ENCODE measurements around the gene PCDHGA3. TPM values are rescaled to one million over a fixed set of nuclear protein-coding genes. Genes with fewer than 3 reads are reported as not detected.

The PCDHGA3 gene
- polyA plus RNA-seq (2012; rRNA removed) = 0.33 and 0.45 TPM in 2 replicates
- 0.23 and 0.29 TPM in 2 replicates for polyA plus RNA-seq (2012; cell fraction: cytosol; rRNA removed)
- 1.1 and 1.5 TPM in 2 replicates for polyA plus RNA-seq (2012; cell fraction: nucleus; rRNA removed)

- H2AFZ ChIP-seq (ENCODE audit: low read depth) = peak within 1 kb of the TSS; percentile 50; the same call in 1 of the 2 replicates
- no peaks in the 10 kb centered on the region for H3K4me1 ChIP-seq (ENCODE audit: control insufficient read depth in 1 of 2, insufficient read depth in 2 of 2, low read depth in 1 of 2, low read length in 1 of 2)
- H3K9ac ChIP-seq = no peak within 1 kb of the TSS
- H3K36me3 ChIP-seq (replicated peaks in 1 of 2; ENCODE audit: control insufficient read depth in 1 of 2, insufficient read depth in 2 of 2, low read length in 1 of 2) = no peaks in the 10 kb centered on the region
- no peaks in the 10 kb centered on the region for H3F3A ChIP-seq (replicated peaks; ENCODE audit: insufficient read depth)
- H3K4me2 ChIP-seq = no peak within 1 kb of the TSS
- H3K9me2 ChIP-seq = no peaks in the 10 kb centered on the region
- no peaks in the 10 kb centered on the region for H4K20me1 ChIP-seq (ENCODE audit: insufficient read depth)
- DNase-seq = no peak
- H3K9me3 ChIP-seq = no peaks in the 10 kb centered on the region
- H3K27ac ChIP-seq (ENCODE audit: low read depth in 2 of 2, low read length in 1 of 2) = no peak within 1 kb of the TSS
- H3K27me3 ChIP-seq (ENCODE audit: insufficient read depth) = no peaks in the 10 kb centered on the region
- POLR2A ChIA-PET = no interaction called here
- TF ChIP-seq CTCF (IDR thresholded peaks at IDR 0.05) (peak; percentile 46), RAD21 (IDR thresholded peaks at IDR 0.05; ENCODE audit: low read length) (peak; percentile 21; the same call in 1 of the 2 replicates), YY1 (IDR thresholded peaks at IDR 0.05; ENCODE audit: low read depth) (no peak), TCF12 (IDR thresholded peaks at IDR 0.05) (no peak), USF2 (IDR thresholded peaks at IDR 0.05; ENCODE audit: borderline replicate concordance, low read depth, low read length) (no peak), SIN3A (IDR thresholded peaks at IDR 0.05; ENCODE audit: borderline replicate concordance, low read depth, low read length) (no peak), RXRA (IDR thresholded peaks at IDR 0.05; ENCODE audit: borderline replicate concordance, low read depth) (no peak), GATA2 (CRISPR knock-in tag; IDR thresholded peaks at IDR 0.05) (no peak)
- CTCF ChIA-PET = interaction anchor here (0.7 to 2.0 kb wide), 5 partner anchors 13 to 221 kb away, joined by 3 to 8 read pairs (median 3); partner anchors contain the start of genes PCDHGA1 and PCDHGB7
- H3K4me3 ChIP-seq (ENCODE audit: low read depth in 2 of 2, low read length in 1 of 2) = no peak within 1 kb of the TSS; a peak in 1 of 4 replicates
- H3K79me2 ChIP-seq (ENCODE audit: insufficient read depth) = no peaks in the 10 kb centered on the region
- WGBS (ENCODE audit: low lambda C conversion rate) = 13% methylated on average over 9 of the region's 9 CpGs
Observed at GRCh38 chr5:141343242-141343952, at the start of gene PCDHGA3. PCDHGA3 (plus strand) TSS chr5:141343829; CDS start chr5:141344034, 205 bp downstream.

GRCh38 chr5:141298376-141298775, 45.3 kb upstream of the PCDHGA3 start:
- H2AFZ ChIP-seq (ENCODE audit: low read depth) = no peak overlapping the region
- H3K27me3 ChIP-seq (ENCODE audit: insufficient read depth) = no peaks in the 10 kb centered on the region
- peaks cover 10% of the 10 kb centered on the region; the same call in 1 of the 2 replicates for H3K79me2 ChIP-seq (ENCODE audit: insufficient read depth)
- H3K4me3 ChIP-seq (ENCODE audit: low read depth in 2 of 2, low read length in 1 of 2) = no peak overlapping the region
- H3K9ac ChIP-seq = no peak overlapping the region
- CTCF ChIA-PET = interaction anchor here (1.2 to 1.5 kb wide), 2 partner anchors 22 to 26 kb away, joined by 3 read pairs; partner anchors contain the start of gene TAF7
- peaks cover 0 to 4% of the 10 kb centered on the region in 2 experiments for H3K36me3 ChIP-seq (replicated peaks in 1 of 2; ENCODE audit: control insufficient read depth in 1 of 2, insufficient read depth in 2 of 2, low read length in 1 of 2)
- TF ChIP-seq MXI1 (IDR thresholded peaks at IDR 0.05; ENCODE audit: low read depth, low read length) (no peak), TAF1 (IDR thresholded peaks at IDR 0.05; ENCODE audit: borderline replicate concordance, low read depth, low read length) (no peak), IRF3 (IDR thresholded peaks at IDR 0.05; ENCODE audit: low read depth, low read length) (no peak), RCOR1 (IDR thresholded peaks at IDR 0.05; ENCODE audit: low read length) (no peak), MEF2A (IDR thresholded peaks at IDR 0.05; ENCODE audit: borderline replicate concordance, low read depth) (no peak), FOSL2 (IDR thresholded peaks at IDR 0.05; ENCODE audit: borderline replicate concordance, low read depth) (no peak), POLR2AphosphoS5 (IDR thresholded peaks at IDR 0.05; ENCODE audit: low read depth, low read length) (no peak), PBX3 (IDR thresholded peaks at IDR 0.05) (no peak), TCF12 (IDR thresholded peaks at IDR 0.05) (no peak), RAD21 (IDR thresholded peaks at IDR 0.05; ENCODE audit: low read length) (no peak), FOXJ3 (CRISPR knock-in tag; IDR thresholded peaks at IDR 0.05) (no peak), YY1 (IDR thresholded peaks at IDR 0.05; ENCODE audit: low read depth) (no peak), RXRA (IDR thresholded peaks at IDR 0.05; ENCODE audit: borderline replicate concordance, low read depth) (no peak), EP300 (IDR thresholded peaks at IDR 0.05; ENCODE audit: borderline replicate concordance in 1 of 2, low read depth in 1 of 2, low read length in 1 of 2) (no peak), GABPA (IDR thresholded peaks at IDR 0.05; ENCODE audit: low read depth) (no peak)
- H3K4me1 ChIP-seq (ENCODE audit: control insufficient read depth in 1 of 2, insufficient read depth in 2 of 2, low read depth in 1 of 2, low read length in 1 of 2) = no peaks in the 10 kb centered on the region
- H3K9me2 ChIP-seq = no peaks in the 10 kb centered on the region
- H3F3A ChIP-seq (replicated peaks; ENCODE audit: insufficient read depth) = no peaks in the 10 kb centered on the region
- POLR2A ChIA-PET = no interaction called here
- H4K20me1 ChIP-seq (ENCODE audit: insufficient read depth) = no peaks in the 10 kb centered on the region
- no peak for DNase-seq
- no peak overlapping the region for H3K27ac ChIP-seq (ENCODE audit: low read depth in 2 of 2, low read length in 1 of 2)
- H3K4me2 ChIP-seq = no peak overlapping the region
- WGBS (ENCODE audit: low lambda C conversion rate) = 26% methylated on average over 4 of the region's 4 CpGs
- H3K9me3 ChIP-seq = no peaks in the 10 kb centered on the region; the same call in 1 of the 2 replicates

Measured in SK-N-SH (cell line).